Omental fat pad (tissue), 4 donors: ENCODE results near the gene PPAN. TPM values are rescaled to one million over a fixed set of nuclear protein-coding genes. Genes with fewer than 3 reads are reported as not detected.

Source experiments
- ATAC-seq: fragments of 150-250 bp; one replicate; pipeline ENCODE4 v1.9.1; 2016; ENCODE audit warnings: mild to moderate bottlenecking, moderate library complexity; ENCODE audit not compliant: low FRiP score
- DNase-seq: peaks from one replicate; pipeline ENCODE4 v3.0.0-alpha.2; 2019; ENCODE audit warnings: low spot score
- total RNA-seq, 4 donors: library from RNA; depleted of rRNA; stranded (reverse); fragments of >200 nt; gene quantifications; one replicate each; pipeline ENCODE4 v1.1.0, GENCODE V29; 2016
- TF ChIP-seq, protein P1 (sequence below), 3 donors: fragments of 450-650 bp; IDR thresholded peaks; one replicate each; pipeline ENCODE4 v1.5.1; 2016 to 2017; ENCODE audit warnings: antibody characterized with exemption in 3 of 3, mild to moderate bottlenecking in 3 of 3, moderate library complexity in 2 of 3

Gene PPAN
- total RNA-seq, 4 donors from 2014 or later: 25.0 to 79.7 (median 32.0) TPM

DNA sequence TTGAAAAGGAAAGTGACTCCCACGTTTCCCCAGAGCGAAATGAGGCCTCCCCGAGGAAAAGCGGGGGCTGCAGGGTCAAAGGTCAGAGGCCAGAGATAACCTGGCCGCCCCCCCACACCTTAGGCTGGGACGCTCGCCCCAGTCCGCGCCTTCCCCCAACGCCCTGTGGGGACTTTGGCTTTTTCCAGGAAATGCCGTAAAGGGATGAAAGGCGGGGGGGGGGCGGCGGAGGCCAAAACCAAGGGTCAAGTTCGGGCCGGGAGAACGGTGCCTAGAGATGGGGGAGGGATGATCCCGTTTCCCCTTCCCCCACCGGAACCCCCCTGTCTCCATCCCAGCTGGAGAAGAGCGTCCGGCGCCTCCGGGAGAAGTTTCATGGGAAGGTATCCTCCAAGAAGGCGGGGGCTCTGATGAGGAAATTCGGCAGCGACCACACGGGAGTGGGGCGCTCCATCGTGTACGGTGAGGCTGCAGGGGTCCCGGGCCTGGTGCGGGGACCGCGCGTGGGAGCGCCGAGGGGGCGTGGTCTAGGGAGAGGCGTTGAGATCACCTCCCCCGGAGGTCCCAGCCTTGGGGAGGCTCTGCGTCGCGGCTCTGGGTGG is 19.5 kb upstream of the PPAN start:
- DNase-seq: no peak
- no peak for ATAC-seq
- TF ChIP-seq, protein P1, sequence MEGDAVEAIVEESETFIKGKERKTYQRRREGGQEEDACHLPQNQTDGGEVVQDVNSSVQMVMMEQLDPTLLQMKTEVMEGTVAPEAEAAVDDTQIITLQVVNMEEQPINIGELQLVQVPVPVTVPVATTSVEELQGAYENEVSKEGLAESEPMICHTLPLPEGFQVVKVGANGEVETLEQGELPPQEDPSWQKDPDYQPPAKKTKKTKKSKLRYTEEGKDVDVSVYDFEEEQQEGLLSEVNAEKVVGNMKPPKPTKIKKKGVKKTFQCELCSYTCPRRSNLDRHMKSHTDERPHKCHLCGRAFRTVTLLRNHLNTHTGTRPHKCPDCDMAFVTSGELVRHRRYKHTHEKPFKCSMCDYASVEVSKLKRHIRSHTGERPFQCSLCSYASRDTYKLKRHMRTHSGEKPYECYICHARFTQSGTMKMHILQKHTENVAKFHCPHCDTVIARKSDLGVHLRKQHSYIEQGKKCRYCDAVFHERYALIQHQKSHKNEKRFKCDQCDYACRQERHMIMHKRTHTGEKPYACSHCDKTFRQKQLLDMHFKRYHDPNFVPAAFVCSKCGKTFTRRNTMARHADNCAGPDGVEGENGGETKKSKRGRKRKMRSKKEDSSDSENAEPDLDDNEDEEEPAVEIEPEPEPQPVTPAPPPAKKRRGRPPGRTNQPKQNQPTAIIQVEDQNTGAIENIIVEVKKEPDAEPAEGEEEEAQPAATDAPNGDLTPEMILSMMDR (IDR thresholded peaks at IDR 0.05): no peak

DNA sequence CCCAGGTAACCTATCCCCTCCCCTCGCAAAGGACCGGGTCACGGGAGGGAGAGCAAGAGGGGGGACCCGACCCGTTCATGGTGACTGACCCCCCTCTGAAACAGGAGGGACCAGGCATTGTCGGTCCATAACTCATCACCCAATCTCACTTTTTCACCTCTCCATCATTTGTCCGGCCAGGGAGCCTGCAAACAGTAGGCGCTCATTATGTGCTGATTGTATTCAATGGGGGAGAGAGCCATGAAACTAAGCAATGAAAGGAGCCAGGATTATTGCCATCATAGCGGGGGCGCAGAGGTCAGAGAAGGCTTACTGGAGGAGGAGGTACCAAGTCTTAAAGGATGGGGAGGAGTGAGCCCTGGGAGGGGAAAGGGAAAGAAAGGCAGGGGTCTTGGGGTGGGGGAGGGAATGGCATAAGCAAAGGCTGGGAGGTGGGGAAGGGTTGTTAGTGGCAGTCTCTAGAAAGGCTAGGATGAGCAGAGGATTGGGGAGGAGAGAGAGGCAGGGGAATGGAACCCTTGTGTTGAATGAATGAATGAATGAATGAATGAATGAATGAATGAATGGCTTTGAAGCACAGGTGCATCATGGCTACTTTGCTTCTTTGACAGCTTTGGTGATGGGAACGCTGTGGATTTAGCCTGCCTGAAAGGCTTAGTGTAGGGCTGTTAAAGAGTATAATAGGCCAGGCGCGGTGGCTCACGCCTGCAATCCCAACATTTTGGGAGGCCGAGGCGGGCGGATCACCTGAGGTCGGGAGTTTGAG is 18.7 kb upstream of the PPAN start:
- no peak for ATAC-seq
- TF ChIP-seq, protein P1 (IDR thresholded peaks at IDR 0.05): no peak

DNA sequence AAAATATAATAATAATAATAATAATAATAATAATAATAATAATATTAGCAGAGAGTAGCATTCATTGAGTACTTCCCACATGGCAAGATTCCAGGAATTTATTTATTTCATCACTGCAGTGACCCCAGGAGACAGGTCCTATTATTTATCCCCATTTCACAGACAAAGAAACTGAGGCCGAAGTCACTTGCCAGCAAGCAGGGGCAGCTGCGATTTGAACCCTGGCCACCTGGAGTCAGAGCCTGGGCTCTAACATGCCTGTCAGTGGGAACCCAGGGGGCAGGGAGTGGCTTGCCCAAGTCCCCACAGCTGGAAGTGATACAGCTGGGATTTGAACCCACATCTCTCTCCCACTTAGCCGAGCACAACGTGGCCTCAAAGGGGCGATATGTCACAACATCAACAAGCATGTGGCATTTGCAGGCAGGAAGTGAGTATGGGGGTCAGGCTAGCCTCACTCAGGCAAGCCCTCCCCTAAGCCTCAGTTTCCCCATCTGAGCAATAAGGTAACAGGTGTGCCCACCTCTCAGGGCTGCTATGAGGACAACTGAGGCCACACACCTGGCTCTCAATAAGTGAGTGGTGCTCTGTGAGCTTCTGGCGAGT is 17.1 kb upstream of the PPAN start:
- ATAC-seq (no peak), DNase-seq (no peak)
- TF ChIP-seq, protein P1 (IDR thresholded peaks at IDR 0.05): no peak

More for the DNA sequence above, 18.7 kb upstream of the PPAN start:
- DNase-seq: no peak

DNA sequence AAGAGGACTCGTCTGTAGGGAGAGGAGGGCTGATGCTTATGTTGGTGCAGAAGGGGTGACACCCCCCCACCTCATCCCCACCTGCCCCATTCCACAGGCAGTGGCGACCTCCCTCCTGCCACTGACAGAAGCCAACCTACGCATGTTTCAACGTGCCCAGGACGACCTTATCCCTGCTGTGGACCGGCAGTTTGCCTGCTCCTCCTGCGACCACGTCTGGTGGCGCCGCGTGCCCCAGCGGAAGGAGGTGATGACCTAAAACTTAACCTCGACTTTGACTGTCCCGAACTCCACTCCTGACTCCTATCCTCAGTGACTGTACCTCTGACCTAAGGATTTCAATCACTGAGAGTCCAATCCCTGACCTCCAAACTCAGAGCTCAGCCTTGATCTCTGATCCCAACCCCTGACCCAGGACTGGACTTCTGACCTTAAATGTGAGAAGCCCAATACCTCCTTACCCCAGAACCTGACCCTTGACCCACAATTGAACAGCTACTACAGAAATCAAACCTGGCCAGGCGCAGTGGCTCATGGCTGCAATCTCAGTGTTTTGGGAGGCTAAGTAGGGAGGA is 16.3 kb upstream of the PPAN start:
- TF ChIP-seq, protein P1 (IDR thresholded peaks at IDR 0.05): no peak
- no peak for DNase-seq
- ATAC-seq: no peak

DNA sequence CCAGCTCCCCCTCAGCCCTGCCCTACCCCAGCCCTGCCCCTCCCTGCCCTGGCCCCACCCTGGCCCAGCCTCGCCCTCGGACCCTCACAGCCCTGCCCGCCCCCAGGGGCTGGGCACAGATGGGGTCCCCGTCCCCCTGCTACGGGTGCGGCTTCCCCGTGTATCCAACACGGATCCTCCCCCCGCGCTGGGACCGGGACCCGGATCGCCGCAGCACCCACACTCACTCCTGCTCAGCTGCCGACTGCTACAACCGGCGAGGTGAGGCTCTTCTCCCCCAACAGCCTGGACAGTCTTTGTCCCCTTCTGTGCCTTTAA is 14.8 kb upstream of the PPAN start:
- TF ChIP-seq, protein P1 (IDR thresholded peaks at IDR 0.05): no peak
- no peak for DNase-seq
- ATAC-seq: no peak

DNA sequence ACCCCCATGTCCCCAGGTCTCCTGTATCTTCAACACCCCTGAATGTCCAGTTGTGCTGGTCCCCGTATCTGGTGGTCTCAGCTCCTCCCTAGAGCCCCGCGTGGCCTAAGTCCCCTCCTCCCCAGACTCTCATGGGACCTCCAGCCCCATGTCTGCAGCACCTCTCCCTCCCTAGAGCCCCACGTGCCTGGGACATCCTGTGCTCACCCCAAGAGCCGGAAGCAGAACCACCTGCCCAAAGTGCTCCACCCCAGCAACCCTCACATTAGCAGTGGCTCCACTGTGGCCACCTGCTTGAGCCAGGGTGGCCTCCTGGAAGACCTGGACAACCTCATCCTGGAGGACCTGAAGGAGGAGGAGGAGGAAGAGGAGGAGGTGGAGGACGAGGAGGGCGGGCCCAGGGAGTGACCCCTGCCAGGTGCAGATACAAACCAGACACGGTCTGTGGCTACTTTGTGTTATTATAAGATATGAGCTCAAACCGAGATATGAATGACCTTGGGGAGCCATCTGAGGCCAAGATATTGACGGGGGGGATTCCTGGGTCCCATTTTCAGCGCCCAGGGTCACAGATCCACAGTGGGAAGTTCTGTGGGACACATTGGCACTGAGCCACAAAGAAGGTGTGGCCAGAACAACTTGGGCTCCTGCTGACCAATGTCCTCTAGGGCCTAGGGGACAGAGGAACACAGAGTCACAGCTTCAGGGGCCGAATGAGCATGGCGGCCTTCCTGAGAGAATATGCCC is 14.1 kb upstream of the PPAN start:
- TF ChIP-seq, protein P1 (IDR thresholded peaks at IDR 0.05): no peak
- ATAC-seq (no peak), DNase-seq (no peak)
